Activated CD4-positive, alpha-beta T cell treated with anti-CD3 and anti-CD28 coated beads, Interleukin-2, amount 50 U/mL, for 24 hours (primary cell): Measurements from ENCODE around the gene OR6B1.
"Not testable (repeated sequence)": the region's sequence is repeated elsewhere in the genome, so short reads cannot be mapped to it uniquely, and the experiment has no call there.

ENCODE experiments used
- DNase-seq, 2 donors: peaks; one replicate each; pipeline ENCODE4 v3.0.0-alpha.2; 2020; ENCODE audit warnings: low read depth in 1 of 2, low spot score in 1 of 2

Gene OR6B1

GRCh38 chr7:144037414-144038035 lies 37.4 kb downstream of the OR6B1 start:
- no peak for DNase-seq

- DNase-seq = no peak
Measured at GRCh38 chr7:144038887-144039286, 38.8 kb downstream of the OR6B1 start.

GRCh38 chr7:144048648-144049047 lies 48.5 kb downstream of the OR6B1 start, which contains the start of gene OR2A5:
Gene OR2A5 (plus strand): TSS chr7:144048948. CDS start chr7:144050402, 1,454 bp downstream.
- no peak for DNase-seq

GRCh38 chr7:144049491-144049890 lies 49.4 kb downstream of the OR6B1 start:
- no peak for DNase-seq

- DNase-seq = no peak
Measured at GRCh38 chr7:144050093-144050492, 50.0 kb downstream of the OR6B1 start.

- not testable (repeated sequence) for DNase-seq
Measured at GRCh38 chr7:144050884-144051283, 50.8 kb downstream of the OR6B1 start.

GRCh38 chr7:144057954-144058353 lies 57.8 kb downstream of the OR6B1 start:
- DNase-seq = no peak
